Left ventricle myocardium inferior (tissue), 1 donor: ENCODE data around the gene SLC8A1. TPM values are rescaled to one million over a fixed set of nuclear protein-coding genes. Genes with fewer than 3 reads are reported as not detected.

ENCODE experiments used
- DNase-seq: peaks from one replicate; pipeline ENCODE4 v3.0.0-alpha.2; 2020
- H3K27ac ChIP-seq: fragments of 200-600 bp; replicated peaks from 2 replicates; pipeline ENCODE4 v1.8.0; 2021
- H3K27me3 ChIP-seq: fragments of 200-600 bp; 2 replicates; pipeline ENCODE4 v1.8.0; 2021; ENCODE audit warnings: low read depth
- H3K36me3 ChIP-seq: fragments of 200-600 bp; 2 replicates; pipeline ENCODE4 v1.8.0; 2021
- H3K4me1 ChIP-seq: fragments of 200-600 bp; 2 replicates; pipeline ENCODE4 v1.8.0; 2021
- H3K4me3 ChIP-seq: fragments of 200-600 bp; 2 replicates; pipeline ENCODE4 v1.8.0; 2021; ENCODE audit warnings: mild to moderate bottlenecking, moderate library complexity
- H3K9me3 ChIP-seq: fragments of 200-600 bp; replicated peaks from 2 replicates; pipeline ENCODE4 v1.8.0; 2021
- CTCF ChIP-seq: fragments of 200-600 bp; IDR thresholded peaks from 2 replicates; pipeline ENCODE4 v1.8.0; 2021; ENCODE audit warnings: antibody characterized with exemption, mild to moderate bottlenecking, borderline replicate concordance
- intact Hi-C: fragments of 100-400 bp; cut with micrococcal nuclease; formaldehyde crosslinking; loops from one replicate; pipeline ENCODE4 v1.11.0; 2022
- total RNA-seq: library from RNA; stranded (reverse); fragmentation: NEBNext Ultra II Directional; extraction: Animal tissue kit (Norgen Biotek cat#: 25700); gene quantifications from one replicate; pipeline ENCODE4 v1.2.1, GENCODE V29; 2021
- donor health status: DM: no; HTN: yes; CAD: no; lungs with severe emphysema.

Gene SLC8A1
- total RNA-seq, 1 donor from 2014 or later, result 990 TPM

GRCh38 chr2:40357667-40358066, 94.2 kb downstream of the SLC8A1 start:
- peaks cover 88% of the 10 kb centered on the region for H3K4me1 ChIP-seq

GRCh38 chr2:40355451-40355850, 96.4 kb downstream of the SLC8A1 start:
- Histone ChIP-seq H3K4me1 (peaks cover 83% of the 10 kb centered on the region), H3K27ac (no peak overlapping the region), H3K36me3 (no peaks in the 10 kb centered on the region), H3K27me3 (no peaks in the 10 kb centered on the region), H3K9me3 (no peaks in the 10 kb centered on the region), H3K4me3 (no peak overlapping the region)
- DNase-seq, result no peak
- TF ChIP-seq CTCF, result no peak
- intact Hi-C loops, result no loop called here

More at GRCh38 chr2:40357667-40358066, 94.2 kb downstream of the SLC8A1 start:
- no peak for TF ChIP-seq CTCF
- intact Hi-C loops, result no loop called here
- H3K27ac ChIP-seq, result no peak overlapping the region
- H3K36me3 ChIP-seq, result no peaks in the 10 kb centered on the region
- H3K9me3 ChIP-seq, result no peaks in the 10 kb centered on the region
- H3K4me3 ChIP-seq, result no peak overlapping the region
- DNase-seq, result no peak
- no peaks in the 10 kb centered on the region for H3K27me3 ChIP-seq

- DNase-seq, result no peak
- Histone ChIP-seq H3K4me1 (peaks cover 79% of the 10 kb centered on the region), H3K27ac (peak overlapping the region; percentile 79), H3K9me3 (no peaks in the 10 kb centered on the region), H3K36me3 (no peaks in the 10 kb centered on the region), H3K27me3 (no peaks in the 10 kb centered on the region), H3K4me3 (no peak overlapping the region)
- TF ChIP-seq CTCF, result no peak
- intact Hi-C loops, result no loop called here
These were observed 98.7 kb downstream of the SLC8A1 start for GRCh38 chr2:40353231-40353630.

DNA sequence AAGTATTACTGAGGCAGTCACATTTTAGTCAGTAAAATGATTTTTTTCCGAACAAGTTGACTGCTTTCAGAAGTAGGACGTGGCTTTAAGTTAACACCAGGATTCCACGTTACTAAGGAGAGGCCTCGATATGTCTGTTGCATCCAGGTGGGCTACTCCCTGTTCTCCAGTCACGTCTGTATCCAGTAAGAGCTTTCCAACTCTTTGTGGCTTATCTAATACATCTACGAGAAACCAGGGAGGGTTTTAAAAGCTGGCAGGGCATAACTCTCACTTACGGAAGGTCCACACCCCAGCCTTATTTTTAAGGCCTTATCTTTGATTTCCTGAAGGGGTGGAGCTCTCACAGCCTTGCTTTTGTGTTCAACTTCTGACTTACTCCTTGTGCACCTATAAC, 99.2 kb downstream of the SLC8A1 start:
- intact Hi-C loops, result no loop called here
- Histone ChIP-seq H3K36me3 (no peaks in the 10 kb centered on the region), H3K4me1 (peaks cover 82% of the 10 kb centered on the region), H3K4me3 (no peak overlapping the region), H3K27ac (peak overlapping the region; percentile 79), H3K27me3 (no peaks in the 10 kb centered on the region), H3K9me3 (no peaks in the 10 kb centered on the region)
- DNase-seq, result no peak
- TF ChIP-seq CTCF, result no peak

DNA sequence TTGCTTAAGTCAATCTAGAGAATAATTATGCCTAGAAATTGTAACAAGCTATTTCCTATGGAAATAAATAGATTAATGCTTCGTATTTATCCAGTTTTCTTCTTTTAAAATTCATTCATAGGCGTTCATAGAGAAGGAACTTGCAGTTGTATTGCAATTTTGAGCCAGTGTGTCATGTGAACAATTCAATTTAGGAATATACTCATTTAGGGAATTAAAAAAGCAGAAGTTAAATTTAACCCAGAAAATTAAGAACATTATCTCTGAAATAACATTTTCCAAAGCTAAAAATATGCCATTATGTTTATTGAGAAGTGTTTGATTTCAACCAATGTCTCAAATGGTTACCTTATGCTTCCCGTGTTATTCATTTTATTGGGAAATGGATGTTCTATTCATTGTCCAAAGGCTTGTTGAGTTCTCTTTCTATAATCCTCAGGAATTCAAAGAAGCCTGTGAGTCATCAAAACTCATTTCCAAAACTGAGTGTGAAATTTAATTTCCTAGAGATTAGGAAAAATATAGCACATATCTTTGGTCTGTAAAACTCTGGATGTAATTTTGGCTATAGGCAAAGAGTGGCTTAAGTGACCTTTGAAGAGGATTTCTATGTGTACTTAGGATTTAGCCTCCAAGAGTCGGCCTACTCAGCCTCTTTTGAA, 99.7 kb downstream of the SLC8A1 start:
- Histone ChIP-seq H3K36me3 (no peaks in the 10 kb centered on the region), H3K4me1 (peaks cover 85% of the 10 kb centered on the region), H3K27me3 (no peaks in the 10 kb centered on the region), H3K27ac (peak overlapping the region; percentile 79), H3K4me3 (no peak overlapping the region), H3K9me3 (no peaks in the 10 kb centered on the region)
- no peak for TF ChIP-seq CTCF
- no peak for DNase-seq
- intact Hi-C loops, result no loop called here

- intact Hi-C loops, result no loop called here
- H3K27ac ChIP-seq, result peak overlapping the region; percentile 75
- DNase-seq, result no peak
- peaks cover 85% of the 10 kb centered on the region for H3K4me1 ChIP-seq
- no peaks in the 10 kb centered on the region for H3K9me3 ChIP-seq
- no peak overlapping the region for H3K4me3 ChIP-seq
- no peak for TF ChIP-seq CTCF
- H3K27me3 ChIP-seq, result no peaks in the 10 kb centered on the region
- H3K36me3 ChIP-seq, result no peaks in the 10 kb centered on the region
These were observed 103.2 kb downstream of the SLC8A1 start for GRCh38 chr2:40348665-40349064.
